GM21423 (cell line): Measurements from ENCODE around the gene RALA.
"Not testable (repeated sequence)": the region's sequence is repeated elsewhere in the genome, so short reads cannot be mapped to it uniquely, and the experiment has no call there.

Source experiments
- ATAC-seq: cut with Tn5 transposase; IDR thresholded peaks from one replicate; pipeline ENCODE4 v1.9.1; 2021; ENCODE audit warnings: mild to moderate bottlenecking, moderate library complexity; ENCODE audit not compliant: unreplicated experiment

The RALA gene

GRCh38 chr7:39644170-39644569, 20.8 kb downstream of the RALA start:
- ATAC-seq: no peak

GRCh38 chr7:39645482-39646407, 22.4 kb downstream of the RALA start:
- ATAC-seq: no peak

GRCh38 chr7:39647816-39648215, 24.4 kb downstream of the RALA start:
- ATAC-seq: no peak

GRCh38 chr7:39650676-39651075, 27.3 kb downstream of the RALA start:
- ATAC-seq: no peak

- ATAC-seq: no peak
Measured at GRCh38 chr7:39651265-39651664, 27.9 kb downstream of the RALA start.

- ATAC-seq: no peak
Measured at GRCh38 chr7:39656415-39656814, 33.0 kb downstream of the RALA start.

GRCh38 chr7:39659356-39660013, 36.1 kb downstream of the RALA start:
- ATAC-seq: no peak

- no peak for ATAC-seq
Measured at GRCh38 chr7:39661960-39662359, 38.6 kb downstream of the RALA start.

- ATAC-seq: no peak
Measured at GRCh38 chr7:39663263-39663662, 39.9 kb downstream of the RALA start.

GRCh38 chr7:39664057-39664456, 40.7 kb downstream of the RALA start:
- ATAC-seq: no peak

GRCh38 chr7:39664585-39664984, 41.2 kb downstream of the RALA start:
- no peak for ATAC-seq

DNA sequence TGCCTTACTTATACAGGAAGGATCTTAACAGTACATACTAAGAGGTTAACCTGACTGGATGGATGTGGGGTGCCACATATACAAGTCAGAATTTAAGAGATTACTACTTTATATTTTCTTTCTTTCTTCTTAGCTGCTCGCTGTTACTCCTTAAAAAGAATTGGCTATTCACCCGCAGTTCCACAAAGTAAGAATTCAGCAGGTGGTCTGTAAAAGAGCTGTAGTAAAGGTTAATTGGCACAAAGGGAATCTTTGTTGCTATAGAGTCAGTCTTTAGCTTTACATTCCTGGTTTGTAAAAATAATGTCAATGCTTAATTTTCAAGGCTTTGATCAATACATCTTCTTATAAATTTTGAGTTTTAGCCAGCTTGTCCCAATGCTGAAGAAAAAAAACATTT, 43.2 kb downstream of the RALA start:
- no peak for ATAC-seq

DNA sequence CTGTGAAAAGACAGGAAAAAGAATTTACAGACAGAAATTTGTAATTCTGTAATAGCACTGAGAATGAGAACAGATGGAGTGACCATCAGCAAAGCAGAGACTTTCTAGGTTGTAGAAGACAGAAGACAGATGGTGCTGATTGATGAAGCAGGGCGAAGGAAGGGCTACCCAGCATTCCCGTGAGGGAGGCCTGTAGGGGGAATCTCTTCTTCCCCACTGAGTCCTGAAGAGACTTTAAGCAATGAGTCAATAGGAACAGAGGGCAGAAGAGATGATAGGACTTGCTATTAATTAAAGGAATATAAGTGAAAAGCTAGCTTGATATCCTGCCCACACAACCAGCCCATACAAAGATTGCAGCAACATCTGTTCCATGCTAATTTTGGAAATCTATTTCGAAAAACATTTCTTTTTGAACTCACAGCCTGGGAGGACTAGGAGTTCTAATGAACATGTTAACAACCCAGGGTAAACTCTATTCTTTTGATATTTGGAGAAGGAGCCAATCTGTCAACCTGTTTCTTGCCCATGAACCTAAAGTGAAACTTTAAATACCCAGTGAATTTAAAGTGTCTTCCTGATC, 44.1 kb downstream of the RALA start:
- no peak for ATAC-seq

DNA sequence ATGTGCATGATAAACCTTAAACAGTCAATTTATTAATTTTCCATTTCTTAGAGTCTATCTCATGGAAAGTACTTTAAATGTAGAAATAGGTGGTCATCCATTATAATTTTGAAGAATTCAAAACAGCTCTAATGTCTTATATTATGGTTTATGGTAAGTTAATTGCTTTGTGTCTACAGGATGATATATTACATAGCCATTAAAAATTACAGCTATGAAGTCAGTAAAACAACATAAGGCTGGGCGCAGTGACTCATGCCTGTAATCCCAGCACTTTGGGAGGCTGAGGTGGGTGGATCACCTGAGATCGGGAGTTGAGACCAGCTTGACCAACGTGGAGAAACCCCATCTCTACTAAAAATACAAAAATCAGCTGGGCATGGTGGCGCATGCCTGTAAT, 44.9 kb downstream of the RALA start:
- ATAC-seq: not testable (repeated sequence)

DNA sequence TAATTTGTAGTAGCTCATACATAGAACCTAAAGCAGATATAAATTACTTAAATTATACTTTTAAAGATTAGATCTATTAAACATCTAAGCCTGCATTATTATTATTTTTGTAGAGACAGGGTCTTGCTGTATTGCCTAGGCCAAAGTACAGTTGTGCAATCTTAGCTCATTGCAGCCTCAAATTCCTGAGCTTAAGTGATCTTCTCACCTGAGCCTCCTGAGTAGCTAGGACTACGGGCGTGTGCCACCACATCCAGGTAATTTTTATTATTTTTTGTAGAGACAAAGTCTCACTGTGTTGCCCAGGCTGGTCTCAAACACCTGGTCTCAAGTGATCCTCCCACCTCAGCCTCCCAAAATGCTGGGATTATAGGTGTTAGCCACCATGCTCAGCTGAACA, 46.7 kb downstream of the RALA start:
- ATAC-seq: no peak

GRCh38 chr7:39670934-39671333, 47.6 kb downstream of the RALA start:
- ATAC-seq: no peak

DNA sequence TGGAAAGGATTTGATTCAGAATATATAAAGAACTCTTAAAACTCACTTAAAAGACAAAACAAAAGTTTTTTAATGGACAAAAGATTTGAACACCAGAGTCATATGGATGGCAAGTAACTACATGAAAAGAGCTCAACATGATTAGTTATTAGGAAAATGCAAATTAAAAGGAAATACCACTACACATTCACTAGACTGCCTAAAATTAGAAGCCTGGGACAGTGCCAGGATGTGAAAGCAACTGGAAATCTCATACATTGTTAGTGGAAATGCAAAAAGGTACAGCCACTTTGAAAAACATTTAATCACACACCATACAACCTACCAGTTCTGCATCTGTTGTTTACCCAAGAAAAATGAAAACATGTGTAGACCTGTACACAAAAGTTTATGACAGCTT, 48.8 kb downstream of the RALA start:
- ATAC-seq: no peak

GRCh38 chr7:39673868-39674267, 50.5 kb downstream of the RALA start:
- no peak for ATAC-seq

- ATAC-seq: no peak
Measured at GRCh38 chr7:39674406-39674805, 51.0 kb downstream of the RALA start.

GRCh38 chr7:39676346-39676745, 53.0 kb downstream of the RALA start:
- no peak for ATAC-seq

- ATAC-seq: no peak
Measured at GRCh38 chr7:39678930-39679709, 55.7 kb downstream of the RALA start.
